Stimulated activated memory B cell treated with anti-CD40 and anti-IgM and Interleukin-4, amounts not matched to agents 10 μg/mL and 1 μg/mL and 100 μg/mL, for 72 hours (primary cell): ENCODE data around the gene OGN.

ENCODE experiments used
- ATAC-seq: fragments of 150-1000 bp; cut with Tn5 transposase; 2 replicates; pipeline ENCODE4 v1.10.0; 2021
- H3K27ac Mint-ChIP-seq: one replicate; pipeline ENCODE4 v1.8.0; 2022; ENCODE audit warnings: mild to moderate bottlenecking, mixed read lengths
- H3K27me3 Mint-ChIP-seq: one replicate; pipeline ENCODE4 v1.8.0; 2022; ENCODE audit warnings: mixed read lengths
- H3K36me3 Mint-ChIP-seq: one replicate; pipeline ENCODE4 v1.8.0; 2022; ENCODE audit warnings: mixed read lengths
- H3K4me1 Mint-ChIP-seq: one replicate; pipeline ENCODE4 v1.8.0; 2022; ENCODE audit warnings: mixed read lengths
- H3K4me3 Mint-ChIP-seq: one replicate; pipeline ENCODE4 v1.8.0; 2022; ENCODE audit warnings: mild to moderate bottlenecking, moderate library complexity, mixed read lengths
- H3K9me3 Mint-ChIP-seq: one replicate; pipeline ENCODE4 v1.8.0; 2022; ENCODE audit warnings: mixed read lengths

OGN gene

DNA sequence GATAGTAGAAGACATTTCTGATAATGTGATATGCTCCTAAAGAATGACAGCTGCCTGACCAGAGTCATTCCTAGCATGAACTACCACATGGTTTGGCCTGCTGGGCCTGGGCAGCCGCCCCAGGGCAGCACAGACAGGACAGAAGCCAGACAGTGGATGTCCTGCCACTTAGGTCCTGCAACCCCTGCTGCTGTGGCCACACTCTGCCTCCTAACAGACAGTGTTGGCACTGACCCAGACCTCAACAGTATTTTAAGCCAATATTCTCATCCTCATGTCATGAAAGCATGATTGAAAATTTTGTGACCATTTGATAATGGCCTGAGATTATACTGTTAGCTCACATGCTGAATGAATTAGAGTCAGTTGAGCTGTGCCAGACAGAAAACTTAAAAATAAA, 62.8 kb downstream of the OGN start:
- ATAC-seq: no peak
- Mint-ChIP-seq H3K4me1 (no peaks in the 10 kb centered on the region), H3K9me3 (peaks cover 4% of the 10 kb centered on the region), H3K27me3 (no peaks in the 10 kb centered on the region), H3K36me3 (peaks cover 32% of the 10 kb centered on the region), H3K4me3 (no peak overlapping the region), H3K27ac (no peak overlapping the region)

DNA sequence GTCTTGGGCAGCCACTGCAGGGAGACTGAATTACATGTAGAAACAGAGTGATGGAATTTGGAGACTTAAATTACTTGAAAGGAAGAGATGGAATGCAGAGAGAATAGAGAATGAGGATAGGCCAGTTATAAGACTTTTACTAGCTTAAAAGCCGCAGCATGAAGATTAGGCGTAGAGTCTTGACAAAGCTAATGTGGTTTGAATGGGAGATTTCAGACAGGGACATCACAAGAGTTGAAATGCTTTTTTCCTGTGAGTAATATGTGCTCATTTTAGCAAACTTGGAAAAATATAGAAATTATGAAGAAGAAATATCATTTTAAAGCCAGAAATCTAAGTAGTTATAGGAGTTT, 71.1 kb downstream of the OGN start:
- H3K27ac Mint-ChIP-seq: no peak overlapping the region
- H3K9me3 Mint-ChIP-seq: no peaks in the 10 kb centered on the region
- H3K4me3 Mint-ChIP-seq: no peak overlapping the region
- no peak for ATAC-seq
- H3K27me3 Mint-ChIP-seq: no peaks in the 10 kb centered on the region
- peaks cover 23% of the 10 kb centered on the region for H3K36me3 Mint-ChIP-seq
- no peaks in the 10 kb centered on the region for H3K4me1 Mint-ChIP-seq
